Ascending aorta (tissue), 2 donors: ENCODE data around the gene C1orf21. TPM values are rescaled to one million over a fixed set of nuclear protein-coding genes. Genes with fewer than 3 reads are reported as not detected.
A peak's percentile ranks its signal among the peaks of the same experiment; 100 is the strongest.

ENCODE experiments used
- DNase-seq, 2 donors: peaks; one replicate each; pipeline ENCODE4 v3.0.0-alpha.2; 2019; ENCODE audit warnings: low spot score in 2 of 2
- H3K27ac ChIP-seq, 2 donors: fragments of 200-600 bp; sonication (generic); one replicate each; pipeline ENCODE4 v1.5.1; 2016 to 2017; ENCODE audit warnings: mild to moderate bottlenecking in 1 of 2
- H3K27me3 ChIP-seq: fragments of 200-600 bp; sonication (generic); one replicate; pipeline ENCODE4 v1.5.1; 2017
- H3K36me3 ChIP-seq, 2 donors: fragments of 200-600 bp; sonication (generic); one replicate each; pipeline ENCODE4 v1.5.1; 2016
- H3K4me1 ChIP-seq, 2 donors: fragments of 200-600 bp; sonication (generic); one replicate each; pipeline ENCODE4 v1.5.1; 2016 to 2017; ENCODE audit warnings: mild to moderate bottlenecking in 1 of 2
- H3K4me3 ChIP-seq, 2 donors: fragments of 200-600 bp; sonication (generic); one replicate each; pipeline ENCODE4 v1.5.1; 2016 to 2017; ENCODE audit warnings: mild to moderate bottlenecking in 1 of 2
- H3K9me3 ChIP-seq, 2 donors: fragments of 200-600 bp; sonication (generic); one replicate each; pipeline ENCODE4 v1.5.1; 2016
- CTCF ChIP-seq, 3 experiments: fragments of 200-600 bp in 2 of 3; fragments of 450-650 bp in 1 of 3; sonication (generic) in 2 of 3; IDR thresholded peaks; one replicate each; pipeline ENCODE4 v1.5.1; 2016 to 2019; ENCODE audit warnings: antibody characterized with exemption in 3 of 3, mild to moderate bottlenecking in 1 of 3, moderate library complexity in 1 of 3
- intact Hi-C: fragments of 100-400 bp; cut with DNase I; formaldehyde crosslinking; loops from one replicate; pipeline ENCODE4 v1.15.1; 2023
- total RNA-seq: library from RNA; depleted of rRNA; stranded (reverse); fragments of >200 nt; gene quantifications from one replicate; pipeline ENCODE4 v1.1.0, GENCODE V29; 2016

The C1orf21 gene
- total RNA-seq, 1 donor from 2014 or later, result 21.8 TPM

GRCh38 chr1:184472136-184472535 is 85.3 kb downstream of the C1orf21 start:
- H3K4me1 ChIP-seq, result peaks cover 0 to 10% of the 10 kb centered on the region in 2 donors
- no peak for TF ChIP-seq CTCF (IDR thresholded peaks at IDR 0.05)
- intact Hi-C loops, result no loop called here
- no peaks in the 10 kb centered on the region for H3K9me3 ChIP-seq
- peak overlapping the region; percentile 38 to 52 for H3K27ac ChIP-seq
- no peaks in the 10 kb centered on the region for H3K27me3 ChIP-seq
- H3K4me3 ChIP-seq, result no peak overlapping the region
- H3K36me3 ChIP-seq, result no peaks in the 10 kb centered on the region
- DNase-seq, result no peak

GRCh38 chr1:184473176-184473966 is 86.5 kb downstream of the C1orf21 start:
- intact Hi-C loops, result no loop called here
- Histone ChIP-seq H3K4me3 (no peak overlapping the region), H3K27ac (no peak overlapping the region), H3K9me3 (no peaks in the 10 kb centered on the region), H3K27me3 (no peaks in the 10 kb centered on the region), H3K4me1 (peaks cover 0 to 10% of the 10 kb centered on the region in 2 donors), H3K36me3 (no peaks in the 10 kb centered on the region)
- no peak for DNase-seq
- no peak for TF ChIP-seq CTCF (IDR thresholded peaks at IDR 0.05)

GRCh38 chr1:184476187-184476586 is 89.4 kb downstream of the C1orf21 start:
- peaks cover 0 to 10% of the 10 kb centered on the region in 2 donors for H3K4me1 ChIP-seq
- H3K27ac ChIP-seq, result no peak overlapping the region
- TF ChIP-seq CTCF (IDR thresholded peaks at IDR 0.05), result no peak
- no peaks in the 10 kb centered on the region for H3K9me3 ChIP-seq
- DNase-seq, result no peak
- H3K27me3 ChIP-seq, result no peaks in the 10 kb centered on the region
- no peak overlapping the region for H3K4me3 ChIP-seq
- intact Hi-C loops, result no loop called here
- H3K36me3 ChIP-seq, result no peaks in the 10 kb centered on the region

- no peaks in the 10 kb centered on the region for H3K36me3 ChIP-seq
- TF ChIP-seq CTCF (IDR thresholded peaks at IDR 0.05), result no peak
- intact Hi-C loops, result no loop called here
- peaks cover 0 to 14% of the 10 kb centered on the region in 2 donors for H3K4me1 ChIP-seq
- no peak overlapping the region for H3K27ac ChIP-seq
- H3K9me3 ChIP-seq, result no peaks in the 10 kb centered on the region
- no peak overlapping the region for H3K4me3 ChIP-seq
- H3K27me3 ChIP-seq, result no peaks in the 10 kb centered on the region
- no peak for DNase-seq
These were observed 92.8 kb downstream of the C1orf21 start for GRCh38 chr1:184479435-184480167.

- intact Hi-C loops, result no loop called here
- peaks cover 0 to 22% of the 10 kb centered on the region in 2 donors for H3K4me1 ChIP-seq
- H3K4me3 ChIP-seq, result no peak overlapping the region
- no peaks in the 10 kb centered on the region for H3K36me3 ChIP-seq
- no peak overlapping the region for H3K27ac ChIP-seq
- no peaks in the 10 kb centered on the region for H3K9me3 ChIP-seq
- DNase-seq, result no peak
- H3K27me3 ChIP-seq, result no peaks in the 10 kb centered on the region
- TF ChIP-seq CTCF (IDR thresholded peaks at IDR 0.05), result no peak
These were observed 93.9 kb downstream of the C1orf21 start for GRCh38 chr1:184480736-184481135.
